Kidney capillary endothelial cell (primary cell): ENCODE measurements around the gene ARHGAP5.
A peak's percentile ranks its signal among the peaks of the same experiment; 100 is the strongest.

ENCODE experiments used
- DNase-seq: peaks from one replicate; pipeline ENCODE4 v3.0.0-alpha.2; 2018; ENCODE audit warnings: low spot score

The ARHGAP5 gene

GRCh38 chr14:32185097-32185496, 108.0 kb downstream of the ARHGAP5 start:
- DNase-seq, result no peak

GRCh38 chr14:32186248-32186647, 109.1 kb downstream of the ARHGAP5 start:
- no peak for DNase-seq

DNA sequence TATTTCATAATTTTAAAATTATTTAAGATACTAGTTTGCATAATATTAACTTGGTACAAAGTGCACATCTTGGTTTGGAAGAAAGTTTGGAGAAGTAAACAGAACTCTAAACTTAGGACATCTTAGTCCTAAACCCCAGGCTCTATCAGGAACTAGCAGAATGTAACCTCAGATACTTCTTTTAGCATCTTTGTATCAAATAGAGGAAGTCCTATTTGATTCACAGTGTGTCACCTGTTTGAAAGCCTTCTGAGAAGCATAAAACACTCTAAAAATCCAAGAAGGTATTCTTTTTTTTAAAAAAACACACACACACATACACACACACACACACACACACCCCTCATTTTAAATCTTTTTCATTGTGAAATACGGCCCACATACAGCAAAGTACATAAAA, 112.7 kb downstream of the ARHGAP5 start:
- DNase-seq, result no peak

DNA sequence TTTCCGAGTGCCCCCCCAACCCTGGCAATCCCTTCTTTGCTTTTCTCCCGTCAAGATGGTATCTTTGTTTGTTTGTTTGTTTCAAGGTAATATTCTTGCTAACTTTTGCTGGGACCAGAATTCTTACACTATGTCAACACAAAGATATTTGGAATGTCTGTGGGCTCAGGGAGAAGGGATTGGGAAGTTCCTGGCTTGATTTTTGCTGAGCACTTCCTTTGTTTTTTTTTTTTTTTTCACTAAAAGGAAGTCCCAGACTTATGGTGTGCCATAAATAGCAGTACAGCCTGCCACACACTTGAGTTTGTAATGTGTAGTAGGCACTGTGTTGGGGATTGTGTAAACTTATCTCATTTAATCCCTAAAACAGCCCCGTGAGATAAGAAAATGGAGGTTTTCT, 113.6 kb downstream of the ARHGAP5 start:
- peak; percentile 21 for DNase-seq

DNA sequence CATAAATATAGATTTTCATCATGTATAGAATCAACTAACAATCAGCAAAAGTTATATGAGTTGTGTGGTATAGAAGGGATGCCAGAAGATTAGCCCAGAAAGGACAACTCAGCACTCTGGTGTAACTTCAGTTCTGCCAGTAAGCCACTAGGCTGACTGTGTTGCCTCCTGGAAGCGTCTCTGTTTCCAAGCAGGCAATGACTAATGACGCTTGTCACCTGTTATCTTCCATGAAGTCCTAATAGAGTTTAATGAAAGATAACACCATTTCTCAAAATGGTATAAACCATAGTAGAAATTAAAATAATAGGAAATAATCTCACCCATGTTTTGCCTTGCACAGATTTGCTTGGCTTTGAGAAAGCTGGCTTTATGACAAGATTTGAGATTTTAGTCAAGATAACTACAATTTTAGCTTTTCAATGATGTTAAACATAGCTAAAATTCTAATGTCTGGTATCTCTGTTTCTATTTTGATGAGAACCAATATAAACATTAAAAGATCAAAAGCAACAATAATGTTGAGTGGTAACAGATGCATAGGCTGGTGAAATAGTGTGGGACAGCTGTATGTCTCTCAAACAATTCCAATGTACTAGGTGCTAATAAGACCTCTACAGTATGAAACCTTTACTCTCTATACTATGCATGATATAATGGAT, 115.7 kb downstream of the ARHGAP5 start:
- DNase-seq, result no peak

DNA sequence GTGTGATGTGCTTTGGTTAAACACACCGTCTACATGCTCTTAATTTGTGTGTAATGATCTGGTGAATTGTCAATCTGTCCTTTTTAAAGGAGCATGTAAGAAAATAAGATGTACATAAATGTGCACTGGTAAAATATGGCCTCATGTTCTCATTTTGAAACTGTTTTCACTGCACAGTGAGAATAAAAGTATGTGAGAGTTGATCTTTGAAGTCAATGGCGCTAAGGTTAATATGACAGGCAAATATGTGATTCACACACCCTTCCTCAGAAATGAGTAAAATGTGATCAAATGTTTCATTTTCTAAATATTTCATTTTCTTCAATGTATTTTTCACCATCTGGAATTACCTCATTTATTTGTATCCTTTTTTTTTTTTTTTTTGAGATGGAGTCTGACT, 116.4 kb downstream of the ARHGAP5 start:
- DNase-seq, result no peak

GRCh38 chr14:32195636-32196035, 118.5 kb downstream of the ARHGAP5 start:
- DNase-seq, result no peak

GRCh38 chr14:32197919-32198318, 120.8 kb downstream of the ARHGAP5 start:
- no peak for DNase-seq

GRCh38 chr14:32200368-32201192, 123.5 kb downstream of the ARHGAP5 start:
- no peak for DNase-seq

GRCh38 chr14:32201193-32201815, 124.2 kb downstream of the ARHGAP5 start:
- peak; percentile 38 for DNase-seq

DNA sequence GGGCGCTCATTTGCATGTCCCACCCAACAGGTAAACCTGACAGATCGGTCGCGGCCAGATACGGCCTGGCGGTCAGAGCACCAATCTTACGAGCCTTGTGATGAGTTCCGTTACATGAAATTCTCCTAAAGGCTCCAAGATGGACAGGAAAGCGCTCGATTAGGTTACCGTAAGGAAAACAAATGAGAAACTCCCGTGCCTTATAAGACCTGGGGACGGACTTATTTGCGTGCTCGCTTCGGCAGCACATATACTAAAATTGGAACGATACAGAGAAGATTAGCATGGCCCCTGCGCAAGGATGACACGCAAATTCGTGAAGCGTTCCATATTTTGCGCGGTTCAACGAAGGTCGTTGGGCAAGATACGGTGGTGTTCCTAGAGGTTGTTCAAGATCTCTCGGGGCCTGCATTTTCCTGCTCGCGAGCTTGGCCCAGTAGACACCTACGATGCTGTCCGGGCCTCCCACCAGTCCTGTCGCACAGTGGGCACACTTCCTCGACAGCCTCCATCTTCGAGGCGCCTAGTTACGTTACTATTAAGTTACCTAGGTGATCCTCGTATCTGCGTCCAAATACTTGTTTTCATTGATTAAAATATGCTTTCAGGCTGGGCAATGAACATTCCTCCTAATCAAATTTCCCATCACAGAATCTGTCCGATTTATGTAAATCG, 124.8 kb downstream of the ARHGAP5 start, which contains the start of gene RNU6-7:
TSS of gene RNU6-7 (plus strand) at position 230 of the 675 bp plus-strand sequence.
- DNase-seq, result peak; percentile 34

- DNase-seq, result peak; percentile 42
These were observed 125.4 kb downstream of the ARHGAP5 start for GRCh38 chr14:32202491-32202997.

- DNase-seq, result peak; percentile 74
These were observed 126.1 kb downstream of the ARHGAP5 start, which contains the start of gene RNU6-8 for GRCh38 chr14:32202998-32203882. Gene RNU6-8 (minus strand): TSS chr14:32203269.

DNA sequence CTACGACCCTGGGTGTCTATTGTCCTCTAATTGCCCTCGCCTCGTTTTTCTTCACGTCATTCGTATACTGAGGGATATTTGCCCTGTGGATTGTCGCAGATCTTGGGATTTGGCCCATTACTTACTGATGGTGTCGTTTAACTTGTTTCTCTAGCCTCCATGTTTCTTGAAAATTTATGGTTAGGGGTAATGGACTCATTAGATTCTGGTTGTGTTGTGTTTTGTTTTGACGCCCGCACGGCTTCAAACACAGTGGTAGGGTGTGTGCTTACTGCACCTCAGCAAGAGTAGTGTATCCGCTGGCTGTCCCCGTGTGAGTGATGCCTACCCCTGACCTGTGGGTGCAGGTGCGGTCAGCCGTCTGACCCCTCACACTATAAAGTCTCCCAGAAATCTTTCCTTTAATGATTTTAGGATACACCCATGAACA, 126.8 kb downstream of the ARHGAP5 start:
- DNase-seq, result no peak

- no peak for DNase-seq
These were observed 128.4 kb downstream of the ARHGAP5 start for GRCh38 chr14:32205554-32205953.

DNA sequence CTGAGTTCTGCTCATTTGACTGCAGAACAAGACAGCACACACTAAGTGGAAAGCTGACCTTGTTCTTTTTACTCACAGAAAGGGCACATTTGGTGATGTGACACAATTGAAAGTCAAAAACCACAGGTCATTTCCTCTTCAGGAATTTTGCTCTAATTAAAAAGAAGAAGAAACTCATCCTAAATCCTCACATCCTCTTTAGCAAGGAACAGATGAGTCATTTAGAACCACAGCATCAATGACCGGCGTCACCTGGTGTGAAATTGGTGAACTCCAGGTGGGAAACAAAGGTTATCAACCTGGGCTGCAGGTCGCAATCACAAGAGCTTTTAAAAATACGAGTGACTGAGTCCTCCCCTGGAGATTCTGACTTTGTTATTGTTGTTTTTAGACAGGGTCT, 128.9 kb downstream of the ARHGAP5 start:
- no peak for DNase-seq

DNA sequence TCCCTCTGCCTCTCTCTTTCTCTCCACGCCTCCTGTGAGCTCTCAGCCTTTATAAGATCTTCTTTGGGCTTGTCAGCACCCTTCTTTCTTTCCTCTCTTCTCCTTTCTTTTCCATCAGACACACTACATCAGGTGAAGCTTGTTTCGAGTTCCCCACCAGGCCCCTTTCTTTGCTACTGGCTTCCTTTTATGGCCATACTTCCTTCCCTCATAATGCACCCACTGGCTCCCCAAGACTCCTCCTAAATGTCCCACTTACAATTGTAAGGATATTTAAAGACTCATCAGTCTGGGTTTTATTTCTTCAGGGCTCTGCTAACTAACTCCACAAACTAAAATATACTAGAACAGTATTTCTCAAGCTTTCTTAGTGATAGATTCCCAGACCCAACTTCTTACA, 129.4 kb downstream of the ARHGAP5 start:
- DNase-seq, result no peak

- DNase-seq, result no peak
These were observed 131.4 kb downstream of the ARHGAP5 start for GRCh38 chr14:32208490-32208889.
